HCT116 (cell line): ENCODE measurements around the gene ADARB1.

ENCODE experiments used
- ATF3 ChIP-seq: IDR thresholded peaks from 2 replicates; pipeline ENCODE4 v1.6.1; 2012
- CEBPB ChIP-seq: IDR thresholded peaks from 2 replicates; pipeline ENCODE4 v1.6.1; 2012; ENCODE audit warnings: low read depth
- CTCF ChIP-seq, 3 experiments: fragments of 200-600 bp in 1 of 3; sonication (generic) in 1 of 3; IDR thresholded peaks in 2 of 3; conservative IDR thresholded peaks in 1 of 3; 2 replicates each; pipeline ENCODE4 v1.5.1; 2012 to 2017; ENCODE audit warnings: low read depth in 2 of 3, low read length in 2 of 3, antibody characterized with exemption in 1 of 3, borderline replicate concordance in 1 of 3, control low read depth in 1 of 3, mild to moderate bottlenecking in 1 of 3, mixed read lengths in 1 of 3, mixed run types in 1 of 3, moderate library complexity in 1 of 3; ENCODE audit not compliant: insufficient read depth in 1 of 3
- EGR1 ChIP-seq: IDR thresholded peaks from 2 replicates; pipeline ENCODE4 v1.6.1; 2012; ENCODE audit warnings: low read depth
- EZH2 ChIP-seq: fragments of 200-600 bp; sonication (generic); IDR thresholded peaks from 2 replicates; pipeline ENCODE4 v1.6.1; 2017; ENCODE audit warnings: antibody characterized with exemption, mixed run types
- JUND ChIP-seq: IDR thresholded peaks from 2 replicates; pipeline ENCODE4 v1.6.1; 2012
- MAX ChIP-seq: IDR thresholded peaks from 2 replicates; pipeline ENCODE4 v1.6.1; 2012
- POLR2A ChIP-seq: IDR thresholded peaks from 2 replicates; pipeline ENCODE4 v1.7.0; 2011; ENCODE audit warnings: borderline replicate concordance; ENCODE audit not compliant: insufficient read depth, insufficient read length; ENCODE audit errors: extremely low read depth
- POLR2AphosphoS5 ChIP-seq: IDR thresholded peaks from 2 replicates; pipeline ENCODE4 v1.6.1; 2011; ENCODE audit warnings: mild to moderate bottlenecking, low read depth, low read length, moderate library complexity
- RAD21 ChIP-seq: IDR thresholded peaks from 2 replicates; pipeline ENCODE4 v1.6.1; 2012; ENCODE audit warnings: low read depth, mild to moderate bottlenecking
- REST ChIP-seq: IDR thresholded peaks from 2 replicates; pipeline ENCODE4 v1.6.1; 2012; ENCODE audit warnings: low read depth
- SP1 ChIP-seq: IDR thresholded peaks from 2 replicates; pipeline ENCODE4 v1.6.1; 2012; ENCODE audit warnings: low read depth
- ZNF274 ChIP-seq: fragments of 200-500 bp; sonication (Bioruptor generic); IDR thresholded peaks from 2 replicates; pipeline ENCODE4 v1.6.1; 2014; ENCODE audit warnings: mild to moderate bottlenecking, low read depth, low read length, inconsistent platforms

GRCh38 chr21:45036630-45037029, 37.8 kb upstream of the ADARB1 start:
- TF ChIP-seq CTCF (IDR thresholded peaks at IDR 0.05 in 2 of 3, conservative IDR thresholded peaks at IDR 0.05 in 1 of 3; ENCODE audit: borderline replicate concordance in 1 of 3, insufficient read depth in 1 of 3, low read depth in 2 of 3, low read length in 2 of 3), result no peak
- no peak for TF ChIP-seq ATF3
- no peak for TF ChIP-seq POLR2A
- TF ChIP-seq ZNF274, result no peak
- TF ChIP-seq MAX, result no peak
- no peak for TF ChIP-seq CEBPB
- TF ChIP-seq JUND, result no peak
- TF ChIP-seq POLR2AphosphoS5, result no peak
- TF ChIP-seq RAD21, result no peak
- TF ChIP-seq EGR1, result no peak
- TF ChIP-seq REST, result no peak
- no peak for TF ChIP-seq SP1
- no peak for TF ChIP-seq EZH2
